Measurements from ENCODE around the gene EXO5. TPM values are rescaled to one million over a fixed set of nuclear protein-coding genes. Genes with fewer than 3 reads are reported as not detected.

Gene EXO5
- total and polyA plus RNA-seq, 2 of the 4 experiments (the other 2 are of a cell fraction): 7.8 to 11.1 TPM

Small RNA genes lying within 50 kb of the gene (microRNA-seq; reads per million reads assigned to microRNA genes)
- gene AL356379.1 (ENCODE audit: insufficient read depth, insufficient read length): not detected

Small RNA genes lying within 50 kb of the gene (small RNA-seq; reads per million reads assigned to genes)
- gene AL356379.1: 0 reads per million in 5 experiments

Other genes starting within 250 kb of the EXO5 start
- gene COL9A2, start 191.5 kb upstream of the EXO5 start, total RNA-seq (2012; rRNA removed): 0.56 and 0.90 TPM in 2 replicates
- gene COL9A2, start 191.5 kb upstream of the EXO5 start, polyA plus RNA-seq (2012; rRNA removed): 1.3 and 1.6 TPM in 2 replicates
- 30.1 and 33.6 TPM in 2 replicates for gene SMAP2, start 135.0 kb upstream of the EXO5 start, total RNA-seq (2012; rRNA removed)
- gene SMAP2, start 135.0 kb upstream of the EXO5 start, polyA plus RNA-seq (2012; rRNA removed): 29.1 and 31.0 TPM in 2 replicates
- gene ZFP69B, start 58.3 kb upstream of the EXO5 start, total RNA-seq (2012; rRNA removed): 6.8 and 8.1 TPM in 2 replicates
- 2.2 and 3.1 TPM in 2 replicates for gene ZFP69B, start 58.3 kb upstream of the EXO5 start, polyA plus RNA-seq (2012; rRNA removed)
- 1.6 and 2.5 TPM in 2 replicates for gene ZFP69, start 31.5 kb upstream of the EXO5 start, total RNA-seq (2012; rRNA removed)
- 1.2 TPM in 2 replicates for gene ZFP69, start 31.5 kb upstream of the EXO5 start, polyA plus RNA-seq (2012; rRNA removed)
- gene ZNF684, start 22.9 kb downstream of the EXO5 start, total RNA-seq (2012; rRNA removed): 4.1 and 5.0 TPM in 2 replicates
- 1.4 and 1.8 TPM in 2 replicates for gene ZNF684, start 22.9 kb downstream of the EXO5 start, polyA plus RNA-seq (2012; rRNA removed)
- 0.28 and 0.36 TPM in 2 replicates for gene RIMS3, start 156.9 kb downstream of the EXO5 start, total RNA-seq (2012; rRNA removed)
- gene RIMS3, start 156.9 kb downstream of the EXO5 start, polyA plus RNA-seq (2012; rRNA removed): 0.10 and 0.22 TPM in 2 replicates
- 43.3 and 45.2 TPM in 2 replicates for gene NFYC, start 182.9 kb downstream of the EXO5 start, total RNA-seq (2012; rRNA removed)
- 62.2 and 74.6 TPM in 2 replicates for gene NFYC, start 182.9 kb downstream of the EXO5 start, polyA plus RNA-seq (2012; rRNA removed)

Measured in IMR-90 (cell line).